ENCODE results near the gene PROS1. TPM values are rescaled to one million over a fixed set of nuclear protein-coding genes. Genes with fewer than 3 reads are reported as not detected.
"Not testable (repeated sequence)": the region's sequence is repeated elsewhere in the genome, so short reads cannot be mapped to it uniquely, and the experiment has no call there.

PROS1 gene
- total and polyA plus RNA-seq, 4 experiments from 2014 or later, result not detected

DNA sequence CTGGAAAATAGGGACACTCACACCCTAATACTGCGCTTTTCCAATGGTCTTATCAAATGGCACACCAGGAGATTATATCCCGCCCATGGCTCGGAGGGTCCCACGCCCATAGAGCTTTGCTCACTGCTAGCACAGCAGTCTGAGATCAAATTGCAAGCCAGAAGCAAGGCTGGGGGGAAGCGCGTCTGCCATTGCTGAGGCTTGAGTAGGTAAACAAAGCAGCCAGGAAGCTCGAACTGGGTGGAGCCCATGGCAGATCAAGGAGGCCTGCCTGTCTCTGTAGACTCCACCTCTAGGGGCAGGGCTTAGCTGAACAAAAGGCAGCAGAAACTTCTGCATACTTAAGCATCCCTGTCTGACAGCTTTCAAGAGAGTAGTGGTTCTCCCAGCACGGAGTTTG is 23.7 kb downstream of the PROS1 start:
- H3K36me3 ChIP-seq (ENCODE audit: insufficient read depth, low read length); H3K27ac Mint-ChIP-seq; H3K4me1 Mint-ChIP-seq; CTCF ChIA-PET (ENCODE audit: partially characterized antibody); H3K27me3 ChIP-seq (ENCODE audit: insufficient read depth, low read length); H3K36me3 Mint-ChIP-seq; H3K9me3 ChIP-seq (ENCODE audit: control insufficient read depth in 1 of 2, low read length in 2 of 2); H3K27ac ChIP-seq (ENCODE audit: low read depth, low read length); H3K4me1 ChIP-seq (ENCODE audit: insufficient read depth, low read length); H3K4me3 Mint-ChIP-seq; DNase-seq; intact Hi-C loops (cut with micrococcal nuclease); POLR2A ChIA-PET (ENCODE audit: partially characterized antibody); H3K4me3 ChIP-seq (ENCODE audit: low read length in 2 of 2): not testable (repeated sequence)
- H3K9me3 Mint-ChIP-seq, result peaks cover 0 to 18% (median 5%) of the 10 kb centered on the region in 8 donors
- peaks cover 15 to 18% of the 10 kb centered on the region in 2 donors for H3K27me3 Mint-ChIP-seq

DNA sequence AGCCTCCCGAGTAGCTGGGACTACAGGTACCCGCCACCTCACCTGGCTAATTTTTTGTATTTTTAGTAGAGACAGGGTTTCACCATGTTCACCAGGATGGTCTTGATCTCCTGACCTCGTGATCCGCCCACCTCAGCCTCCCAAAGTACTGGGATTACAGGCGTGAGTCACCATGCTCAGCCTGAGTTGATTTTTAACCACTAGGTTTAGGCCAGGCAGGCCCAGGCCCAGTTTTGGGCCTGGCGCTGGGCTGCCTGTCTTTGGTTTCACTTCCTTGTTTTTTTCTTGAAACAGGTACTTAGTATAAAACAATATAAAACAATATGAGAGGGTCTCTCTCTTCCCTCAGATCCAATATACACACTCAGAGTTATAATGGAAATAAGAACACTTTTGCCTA is 36.2 kb downstream of the PROS1 start:
- DNase-seq; H3K27me3 Mint-ChIP-seq; H3K27me3 ChIP-seq (ENCODE audit: insufficient read depth, low read length); H3K4me3 ChIP-seq (ENCODE audit: low read length in 2 of 2); H3K9me3 ChIP-seq (ENCODE audit: control insufficient read depth in 1 of 2, low read length in 2 of 2); H3K36me3 Mint-ChIP-seq; CTCF ChIA-PET (ENCODE audit: partially characterized antibody); H3K27ac Mint-ChIP-seq; intact Hi-C loops (cut with micrococcal nuclease); POLR2A ChIA-PET (ENCODE audit: partially characterized antibody); H3K27ac ChIP-seq (ENCODE audit: low read depth, low read length); H3K9me3 Mint-ChIP-seq; H3K4me3 Mint-ChIP-seq; H3K4me1 ChIP-seq (ENCODE audit: insufficient read depth, low read length); H3K36me3 ChIP-seq (ENCODE audit: insufficient read depth, low read length); H3K4me1 Mint-ChIP-seq: not testable (repeated sequence)

DNA sequence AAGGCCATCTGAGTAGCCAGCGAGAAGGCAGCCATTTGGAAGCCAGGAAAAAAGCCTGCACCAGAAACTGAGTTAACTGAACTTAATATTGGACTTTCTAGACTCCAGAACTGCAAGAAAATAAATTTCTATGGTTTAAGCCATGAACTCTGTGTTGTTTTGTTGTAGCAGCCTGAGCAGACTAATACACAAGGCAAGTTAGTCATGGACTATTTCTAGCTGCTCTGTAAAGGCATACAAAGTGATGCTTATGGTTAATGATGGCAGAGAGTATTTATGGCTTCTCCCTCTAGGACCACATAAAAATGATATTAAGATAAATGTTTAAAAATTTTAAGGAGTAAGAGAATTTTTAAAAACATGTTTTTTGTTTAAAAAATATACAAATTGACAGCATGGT is 37.1 kb downstream of the PROS1 start:
- Mint-ChIP-seq H3K4me3 (no peak overlapping the region), H3K4me1 (no peaks in the 10 kb centered on the region), H3K36me3 (no peaks in the 10 kb centered on the region), H3K27ac (no peak overlapping the region), H3K27me3 (no peaks in the 10 kb centered on the region), H3K9me3 (no peaks in the 10 kb centered on the region)
- DNase-seq, result no peak
- Histone ChIP-seq H3K9me3 (ENCODE audit: control insufficient read depth in 1 of 2, low read length in 2 of 2) (no peaks in the 10 kb centered on the region), H3K27ac (ENCODE audit: low read depth, low read length) (no peak overlapping the region), H3K36me3 (ENCODE audit: insufficient read depth, low read length) (no peaks in the 10 kb centered on the region), H3K4me1 (ENCODE audit: insufficient read depth, low read length) (no peaks in the 10 kb centered on the region), H3K27me3 (ENCODE audit: insufficient read depth, low read length) (no peaks in the 10 kb centered on the region), H3K4me3 (ENCODE audit: low read length in 2 of 2) (no peak overlapping the region)
- intact Hi-C loops (cut with micrococcal nuclease), result no loop called here
- ChIA-PET CTCF (ENCODE audit: partially characterized antibody) (interaction anchor here (0.7 kb wide), 1 partner anchor 28 kb away, joined by 3 read pairs; no protein-coding TSS in a partner anchor), POLR2A (ENCODE audit: partially characterized antibody) (no interaction called here)

GRCh38 chr3:93934366-93935046 is 39.2 kb downstream of the PROS1 start:
- Histone ChIP-seq H3K27ac (ENCODE audit: low read depth, low read length) (no peak overlapping the region), H3K4me3 (ENCODE audit: low read length in 2 of 2) (no peak overlapping the region), H3K9me3 (ENCODE audit: control insufficient read depth in 1 of 2, low read length in 2 of 2) (no peaks in the 10 kb centered on the region), H3K36me3 (ENCODE audit: insufficient read depth, low read length) (no peaks in the 10 kb centered on the region), H3K27me3 (ENCODE audit: insufficient read depth, low read length) (no peaks in the 10 kb centered on the region), H3K4me1 (ENCODE audit: insufficient read depth, low read length) (no peaks in the 10 kb centered on the region)
- POLR2A ChIA-PET (ENCODE audit: partially characterized antibody), result no interaction called here
- Mint-ChIP-seq H3K36me3 (no peaks in the 10 kb centered on the region), H3K27me3 (peaks cover 0 to 1% of the 10 kb centered on the region in 2 donors), H3K27ac (no peak overlapping the region), H3K9me3 (no peaks in the 10 kb centered on the region), H3K4me3 (no peak overlapping the region), H3K4me1 (no peaks in the 10 kb centered on the region)
- no peak for DNase-seq
- CTCF ChIA-PET (ENCODE audit: partially characterized antibody), result no interaction called here
- intact Hi-C loops (cut with micrococcal nuclease), result no loop called here

GRCh38 chr3:93931597-93932229 is 42.0 kb downstream of the PROS1 start:
- CTCF ChIA-PET (ENCODE audit: partially characterized antibody), result no interaction called here
- Histone ChIP-seq H3K36me3 (ENCODE audit: insufficient read depth, low read length) (no peaks in the 10 kb centered on the region), H3K4me1 (ENCODE audit: insufficient read depth, low read length) (no peaks in the 10 kb centered on the region), H3K27ac (ENCODE audit: low read depth, low read length) (no peak overlapping the region), H3K27me3 (ENCODE audit: insufficient read depth, low read length) (no peaks in the 10 kb centered on the region), H3K4me3 (ENCODE audit: low read length in 2 of 2) (no peak overlapping the region), H3K9me3 (ENCODE audit: control insufficient read depth in 1 of 2, low read length in 2 of 2) (no peaks in the 10 kb centered on the region)
- no peak for DNase-seq
- intact Hi-C loops (cut with micrococcal nuclease), result no loop called here
- no peak overlapping the region for H3K4me3 Mint-ChIP-seq
- POLR2A ChIA-PET (ENCODE audit: partially characterized antibody), result no interaction called here
- no peaks in the 10 kb centered on the region for H3K4me1 Mint-ChIP-seq
- H3K27ac Mint-ChIP-seq, result no peak overlapping the region
- no peaks in the 10 kb centered on the region for H3K9me3 Mint-ChIP-seq
- H3K27me3 Mint-ChIP-seq, result peaks cover 1 to 3% of the 10 kb centered on the region in 2 donors
- no peaks in the 10 kb centered on the region for H3K36me3 Mint-ChIP-seq

DNA sequence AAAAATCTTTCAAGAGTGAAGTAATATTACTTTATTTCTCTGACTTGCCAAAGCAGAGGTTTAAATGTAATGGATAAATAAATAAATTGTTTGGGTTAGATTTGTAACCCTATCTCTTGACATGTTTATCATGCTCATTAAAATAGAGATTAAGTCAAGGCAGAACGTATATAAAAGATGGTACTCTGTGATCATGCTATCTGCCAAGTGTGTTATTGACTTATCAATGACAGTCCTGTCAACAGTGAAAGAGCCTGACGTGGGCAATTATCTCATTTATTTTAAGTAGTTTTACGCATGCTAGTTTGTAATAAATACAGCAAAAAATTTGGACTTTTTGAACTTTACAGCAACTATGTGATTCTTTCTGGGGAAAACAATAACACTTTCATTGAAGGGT is 43.7 kb downstream of the PROS1 start:
- intact Hi-C loops (cut with micrococcal nuclease), result no loop called here
- Mint-ChIP-seq H3K4me3 (no peak overlapping the region), H3K9me3 (no peaks in the 10 kb centered on the region), H3K4me1 (no peaks in the 10 kb centered on the region), H3K36me3 (no peaks in the 10 kb centered on the region), H3K27ac (no peak overlapping the region), H3K27me3 (peaks cover 1 to 9% of the 10 kb centered on the region in 2 donors)
- H3K27me3 ChIP-seq (ENCODE audit: insufficient read depth, low read length), result no peaks in the 10 kb centered on the region
- no peak overlapping the region for H3K4me3 ChIP-seq (ENCODE audit: low read length in 2 of 2)
- DNase-seq, result no peak
- no peak overlapping the region for H3K27ac ChIP-seq (ENCODE audit: low read depth, low read length)
- ChIA-PET POLR2A (ENCODE audit: partially characterized antibody) (no interaction called here), CTCF (ENCODE audit: partially characterized antibody) (no interaction called here)
- H3K36me3 ChIP-seq (ENCODE audit: insufficient read depth, low read length), result no peaks in the 10 kb centered on the region
- no peaks in the 10 kb centered on the region for H3K4me1 ChIP-seq (ENCODE audit: insufficient read depth, low read length)
- H3K9me3 ChIP-seq (ENCODE audit: control insufficient read depth in 1 of 2, low read length in 2 of 2), result no peaks in the 10 kb centered on the region

DNA sequence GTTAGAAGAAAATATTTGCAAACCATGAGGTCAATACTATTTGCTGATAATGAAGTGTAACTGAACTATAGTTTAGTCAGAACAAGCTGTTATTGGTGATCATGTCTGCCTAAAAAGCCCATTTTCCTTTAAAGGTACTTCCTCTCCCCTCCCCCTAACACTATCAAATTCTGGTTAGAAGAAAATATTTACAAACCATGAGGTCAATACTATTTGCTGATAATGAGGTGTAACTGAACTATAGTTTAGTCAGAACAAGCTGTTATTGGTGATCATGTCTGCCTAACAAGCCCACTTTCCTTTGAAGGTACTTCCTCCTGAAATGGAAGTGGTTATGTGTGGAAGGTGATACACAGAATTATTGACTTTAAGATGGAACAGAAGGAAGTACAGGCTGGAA is 46.9 kb downstream of the PROS1 start:
- intact Hi-C loops (cut with micrococcal nuclease), result no loop called here

More for the DNA sequence above, 46.9 kb downstream of the PROS1 start:
- no peak overlapping the region for H3K27ac ChIP-seq (ENCODE audit: low read depth, low read length)
- H3K4me3 ChIP-seq (ENCODE audit: low read length in 2 of 2), result no peak overlapping the region
- H3K4me1 ChIP-seq (ENCODE audit: insufficient read depth, low read length), result no peaks in the 10 kb centered on the region
- no peaks in the 10 kb centered on the region for H3K9me3 Mint-ChIP-seq
- H3K27ac Mint-ChIP-seq, result no peak overlapping the region
- no peaks in the 10 kb centered on the region for H3K9me3 ChIP-seq (ENCODE audit: control insufficient read depth in 1 of 2, low read length in 2 of 2)
- no peak overlapping the region for H3K4me3 Mint-ChIP-seq
- no peaks in the 10 kb centered on the region for H3K36me3 Mint-ChIP-seq
- no peaks in the 10 kb centered on the region for H3K36me3 ChIP-seq (ENCODE audit: insufficient read depth, low read length)
- H3K4me1 Mint-ChIP-seq, result no peaks in the 10 kb centered on the region
- POLR2A ChIA-PET (ENCODE audit: partially characterized antibody), result no interaction called here
- peaks cover 3 to 9% of the 10 kb centered on the region in 2 donors for H3K27me3 Mint-ChIP-seq
- CTCF ChIA-PET (ENCODE audit: partially characterized antibody), result no interaction called here
- no peak for DNase-seq
- H3K27me3 ChIP-seq (ENCODE audit: insufficient read depth, low read length), result no peaks in the 10 kb centered on the region

All from CD4-positive, alpha-beta memory T cell (primary cell).